Activated CD4-positive, alpha-beta T cell treated with anti-CD3 and anti-CD28 coated beads, Interleukin-2, amount 50 U/mL, for 16 hours (primary cell): Measurements from ENCODE around the gene FAM184B.
A peak's percentile ranks its signal among the peaks of the same experiment; 100 is the strongest.
"Not testable (repeated sequence)": the region's sequence is repeated elsewhere in the genome, so short reads cannot be mapped to it uniquely, and the experiment has no call there.

Experiments
- DNase-seq: peaks from one replicate; pipeline ENCODE4 v3.0.0-alpha.2; 2020

FAM184B gene

DNA sequence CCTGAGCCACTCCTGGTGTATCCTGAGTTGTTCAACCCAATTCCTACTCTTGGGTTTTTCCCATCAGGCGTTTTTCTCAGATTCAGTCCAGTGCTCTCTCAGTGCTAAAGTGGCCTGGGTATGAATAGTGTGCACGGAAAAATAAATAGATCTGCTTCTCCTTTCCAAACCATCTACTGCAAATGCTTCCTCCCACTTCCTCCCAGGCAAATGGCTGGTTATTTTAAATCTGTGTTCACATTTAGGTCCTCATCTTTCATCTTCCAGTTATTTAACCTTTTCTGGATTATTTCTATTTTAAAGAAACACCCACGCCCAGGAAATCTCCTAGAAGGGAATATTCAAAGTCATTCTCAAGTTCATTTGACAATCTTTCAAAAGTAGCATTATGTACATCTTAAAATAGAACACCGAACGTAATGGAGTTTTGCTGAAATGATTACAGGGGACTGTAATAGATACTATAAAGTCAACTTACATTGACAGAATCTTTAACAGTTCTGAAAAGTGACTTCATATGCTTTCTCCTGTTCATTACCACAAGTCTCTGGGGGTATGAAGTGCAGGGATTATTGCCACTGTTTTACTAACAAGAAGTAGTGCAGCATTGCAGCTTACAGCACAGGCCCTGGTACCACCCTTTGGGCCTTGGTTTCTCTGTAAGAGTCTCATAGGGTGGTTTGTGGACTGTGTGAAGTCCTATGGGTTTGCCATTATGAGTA, 100.7 kb downstream of the FAM184B start:
- DNase-seq: no peak

GRCh38 chr4:17670423-17670822, 111.0 kb downstream of the FAM184B start:
- DNase-seq: no peak

DNA sequence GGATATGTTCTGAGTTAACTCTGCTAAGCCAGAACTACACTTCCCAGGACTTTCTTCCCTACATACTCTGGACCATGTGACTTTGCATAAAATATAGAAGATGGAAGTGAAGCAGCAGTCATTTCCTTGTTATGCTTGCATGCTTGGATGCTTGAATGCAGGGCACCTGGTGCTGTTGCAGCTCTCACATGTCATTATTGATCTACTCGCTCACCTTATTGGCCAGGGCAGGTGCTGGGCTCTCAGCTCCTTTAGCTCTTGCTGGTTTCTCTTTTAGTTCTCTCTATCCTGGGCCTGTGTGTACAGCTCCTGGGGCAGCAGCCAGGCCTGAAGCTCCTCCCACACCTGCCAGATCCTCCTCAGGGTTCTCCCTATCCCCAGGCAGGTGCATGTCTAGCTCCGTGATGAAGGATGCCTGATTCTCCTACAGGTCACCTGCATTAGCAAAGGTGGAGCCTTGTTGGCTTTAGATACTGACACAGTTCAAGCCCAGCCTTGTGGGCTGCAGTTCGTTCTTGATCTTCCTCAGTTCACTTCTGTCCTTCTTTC, 113.7 kb downstream of the FAM184B start:
- no peak for DNase-seq

DNA sequence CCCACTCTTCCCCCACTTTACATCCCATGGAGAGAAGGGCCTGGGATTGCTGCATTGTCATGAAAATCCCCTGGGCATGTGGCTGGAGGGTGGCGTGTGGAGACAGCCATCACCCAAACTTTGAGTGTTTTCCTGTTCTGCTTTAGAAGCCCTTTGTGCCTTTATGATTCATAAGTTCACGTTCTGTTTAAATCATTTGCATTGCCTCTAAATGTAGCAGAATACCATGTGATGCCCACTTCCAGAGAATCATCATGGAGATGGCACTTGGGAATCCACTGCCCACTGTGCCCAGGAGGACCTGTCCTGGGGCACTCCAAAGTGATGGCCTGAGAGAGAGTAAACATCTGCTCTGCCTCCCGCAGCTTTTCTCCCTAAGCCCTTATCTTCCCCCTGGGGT, 114.2 kb downstream of the FAM184B start:
- DNase-seq: no peak

DNA sequence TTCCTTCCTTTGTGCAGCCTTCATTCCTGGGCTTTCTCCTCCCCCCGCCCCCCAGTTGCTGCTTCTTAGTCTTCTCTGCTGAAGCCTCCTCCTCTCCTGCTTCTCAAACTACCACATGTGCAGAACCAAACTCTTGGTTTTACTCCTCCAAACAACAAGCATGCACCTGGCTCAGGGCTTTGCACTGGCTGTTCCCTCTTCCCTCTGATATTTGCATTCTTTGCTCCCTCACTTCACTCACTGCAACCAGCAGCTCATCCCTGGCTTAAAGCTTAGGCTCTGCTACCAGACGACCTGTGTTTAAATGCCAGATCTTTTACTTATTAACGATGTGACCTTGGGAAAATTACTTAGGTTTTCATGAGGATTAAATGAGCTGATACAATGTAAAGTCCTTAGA, 115.6 kb downstream of the FAM184B start:
- no peak for DNase-seq

GRCh38 chr4:17665346-17665745, 116.1 kb downstream of the FAM184B start:
- DNase-seq: no peak

- DNase-seq: peak; percentile 10
Measured at GRCh38 chr4:17664755-17665154, 116.7 kb downstream of the FAM184B start.

DNA sequence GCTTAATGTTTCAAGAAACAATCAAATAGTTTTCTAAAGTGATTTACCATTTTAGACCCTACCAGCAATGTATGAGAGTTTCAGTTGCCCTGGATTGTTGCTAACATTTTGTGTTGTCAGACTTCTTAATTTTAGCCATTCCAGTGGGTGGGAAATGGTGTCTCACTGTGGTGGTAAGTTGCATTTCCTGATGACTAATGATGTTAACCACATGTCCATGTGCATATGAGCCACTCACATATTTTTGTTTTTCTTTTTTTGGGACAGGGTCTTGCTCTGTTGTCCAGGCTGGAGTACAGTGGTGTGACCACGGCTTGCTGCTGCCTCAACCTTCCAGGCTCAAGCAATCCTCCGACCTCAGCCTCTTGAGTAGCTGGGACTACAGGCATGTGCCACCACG, 118.7 kb downstream of the FAM184B start:
- peak; percentile 7 for DNase-seq

DNA sequence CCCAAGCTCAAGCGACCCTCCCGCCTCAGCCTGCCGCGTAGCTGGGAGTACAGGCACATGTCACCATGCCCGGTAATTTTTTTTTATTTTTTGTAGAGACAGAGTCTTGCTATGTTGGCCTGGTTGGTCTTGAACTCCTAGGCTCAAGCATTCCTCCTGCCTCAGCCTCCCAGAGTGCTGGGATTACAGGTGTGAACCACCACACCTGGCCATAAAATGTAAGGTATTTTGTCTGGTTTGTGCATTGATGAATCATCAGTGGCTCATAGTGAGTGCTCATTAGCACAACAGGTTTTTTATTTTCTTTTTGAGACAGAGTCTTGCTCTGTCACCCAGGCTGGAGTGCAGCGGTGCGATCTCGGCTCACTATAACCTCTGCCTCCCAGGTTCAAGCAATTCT, 122.2 kb downstream of the FAM184B start:
- not testable (repeated sequence) for DNase-seq

GRCh38 chr4:17657849-17658248, 123.6 kb downstream of the FAM184B start:
- no peak for DNase-seq

DNA sequence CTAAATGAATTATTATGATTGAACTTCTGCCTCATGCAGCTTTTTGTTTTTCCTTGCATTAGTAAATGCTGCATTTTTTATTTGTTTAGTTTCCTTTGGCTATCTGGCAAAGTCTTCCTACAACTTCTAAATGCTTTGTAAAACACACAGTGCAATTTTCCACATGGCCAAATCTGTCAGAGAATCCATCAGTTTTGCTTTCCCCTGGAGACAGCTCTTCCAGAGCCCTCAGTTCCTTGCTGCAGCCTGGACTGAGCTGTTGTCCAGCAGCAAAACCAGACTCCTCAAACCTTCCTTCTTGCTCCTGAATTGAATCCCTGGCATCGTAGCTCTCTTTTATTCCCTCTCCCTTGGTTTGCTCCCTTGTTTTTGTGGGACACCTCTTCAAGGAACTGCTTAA, 124.3 kb downstream of the FAM184B start:
- DNase-seq: no peak

DNA sequence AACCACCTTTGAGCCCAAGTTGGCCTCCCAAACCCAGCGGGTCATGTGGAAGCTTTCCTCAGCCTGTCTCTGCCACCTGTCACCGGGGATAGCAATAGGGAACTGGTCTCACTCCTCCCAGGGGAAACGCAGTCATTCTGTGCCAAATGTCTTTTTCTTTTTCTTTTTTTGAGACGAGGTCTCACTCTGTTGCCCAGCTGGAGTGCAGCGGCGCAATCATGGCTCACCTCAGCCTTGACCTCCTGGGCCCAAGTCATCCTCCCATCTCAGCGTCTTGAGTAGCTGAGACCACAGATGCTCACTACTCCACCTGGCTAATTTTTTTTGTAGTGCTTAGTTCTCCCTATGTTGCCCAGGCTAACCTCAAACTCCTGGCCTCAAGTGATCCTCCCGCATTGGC, 126.7 kb downstream of the FAM184B start:
- DNase-seq: no peak

DNA sequence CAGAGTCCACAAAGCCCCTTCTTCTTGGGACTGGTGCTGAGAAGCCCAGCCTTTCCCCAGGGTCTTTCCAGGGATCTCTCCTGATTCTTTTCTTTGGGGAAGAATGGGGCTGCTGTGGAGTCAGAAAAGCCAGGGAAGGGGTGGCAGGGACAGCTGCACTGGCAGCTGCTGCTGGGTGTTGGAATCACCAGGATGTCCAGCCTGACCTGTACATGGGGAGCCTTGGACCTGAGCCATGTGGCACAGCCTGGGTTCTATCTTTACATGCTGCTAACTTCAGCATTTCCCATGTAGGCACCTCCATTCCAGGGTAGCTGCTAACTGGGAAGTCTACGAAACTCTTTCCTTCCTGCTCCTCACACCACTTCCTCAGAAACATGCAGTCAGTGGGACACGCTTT, 131.0 kb downstream of the FAM184B start:
- no peak for DNase-seq

- no peak for DNase-seq
Measured at GRCh38 chr4:17647927-17648326, 133.5 kb downstream of the FAM184B start.

DNA sequence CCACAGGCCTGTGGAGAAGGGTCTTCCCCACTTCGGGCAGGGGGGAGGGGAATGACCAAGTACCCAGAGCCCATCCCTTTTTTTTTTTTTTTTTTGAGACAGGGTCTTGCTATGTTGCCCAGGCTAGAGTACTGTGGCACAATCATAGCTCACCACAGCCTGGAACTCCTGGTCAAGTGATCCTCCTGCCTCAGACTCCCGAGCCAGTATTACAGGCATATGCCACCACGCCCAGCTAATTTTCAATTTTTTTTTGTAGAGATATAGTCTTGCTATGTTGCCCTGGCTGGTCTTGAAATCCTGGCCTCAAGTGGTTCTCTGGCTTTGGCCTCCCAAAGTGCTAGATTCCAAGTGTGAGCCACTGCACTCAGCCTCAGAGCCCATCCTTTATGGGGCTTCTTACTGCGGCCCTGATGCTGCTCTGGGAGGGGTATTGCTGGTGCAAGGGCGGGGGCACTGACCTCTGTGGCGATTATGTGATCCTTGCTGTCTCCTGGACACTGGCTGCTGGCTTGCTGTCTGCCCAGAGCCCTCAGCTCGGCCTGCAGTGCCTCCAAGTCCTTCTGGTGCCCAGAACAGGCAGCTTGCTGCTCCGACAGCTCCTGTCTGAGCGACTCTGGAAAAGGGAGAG, 134.1 kb downstream of the FAM184B start:
- DNase-seq: no peak

GRCh38 chr4:17646693-17647092, 134.7 kb downstream of the FAM184B start:
- DNase-seq: no peak

- DNase-seq: no peak
Measured at GRCh38 chr4:17642398-17642783, 139.0 kb downstream of the FAM184B start.

- no peak for DNase-seq
Measured at GRCh38 chr4:17639136-17639535, 142.3 kb downstream of the FAM184B start.

- peak; percentile 70 for DNase-seq
Measured at GRCh38 chr4:17636696-17637622, 144.5 kb downstream of the FAM184B start.

DNA sequence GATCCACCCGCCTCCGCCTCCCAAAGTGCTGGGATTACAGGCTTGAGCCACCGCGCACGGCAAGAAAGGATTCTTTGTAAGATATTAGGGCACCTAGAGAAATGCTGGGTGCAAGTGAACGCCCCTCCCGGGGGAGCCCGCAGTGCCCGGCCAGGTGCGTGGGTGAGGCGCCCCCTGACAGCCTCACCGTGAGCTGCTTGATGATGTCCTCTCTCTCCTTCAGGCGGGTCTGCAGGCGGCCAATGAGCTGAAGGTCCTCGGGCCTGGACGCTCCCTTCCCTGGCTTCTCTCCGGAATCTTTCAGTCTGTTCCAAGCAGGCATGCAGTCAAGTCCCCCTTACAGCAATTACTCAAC, 145.1 kb downstream of the FAM184B start:
- DNase-seq: no peak

DNA sequence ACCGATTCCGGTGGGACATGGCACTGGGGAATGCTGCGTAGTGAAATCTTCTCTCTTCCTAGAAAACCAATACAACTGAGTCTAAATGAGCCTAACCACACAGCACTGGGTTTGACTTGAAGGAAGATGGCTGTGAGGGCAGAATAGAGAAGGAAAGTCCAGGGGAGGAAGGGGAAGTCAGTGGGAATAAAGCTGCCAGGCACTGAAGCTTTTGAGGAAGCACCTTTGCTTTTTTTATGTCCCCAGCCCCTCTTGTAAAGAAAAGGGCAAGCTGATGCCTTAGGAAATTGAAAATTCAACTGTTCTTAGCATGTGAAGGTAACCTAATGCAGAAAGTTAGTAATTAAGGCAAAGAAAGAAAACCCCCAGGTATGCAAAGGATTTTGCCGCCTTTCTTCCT, 146.4 kb downstream of the FAM184B start:
- no peak for DNase-seq

DNA sequence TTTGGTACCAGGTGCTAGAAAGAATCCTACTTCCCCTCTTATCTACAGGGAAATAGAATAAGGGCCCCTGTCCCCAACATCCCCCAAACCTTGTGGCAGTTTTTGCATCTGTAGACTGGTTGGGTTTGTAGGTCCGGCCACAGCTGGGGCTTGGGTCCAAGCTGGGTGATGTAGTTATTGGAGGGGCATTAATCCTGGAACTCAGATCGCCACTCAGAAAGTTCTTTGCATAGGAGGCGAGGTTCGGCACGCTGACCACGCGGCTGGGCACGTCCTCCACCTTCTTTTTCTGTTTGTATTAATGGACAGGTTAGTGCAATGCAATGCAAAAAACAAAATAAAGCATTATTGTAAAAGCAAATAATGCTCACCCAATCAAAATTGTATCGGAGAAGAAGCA, 147.8 kb downstream of the FAM184B start:
- no peak for DNase-seq

GRCh38 chr4:17630228-17630627, 151.2 kb downstream of the FAM184B start:
- DNase-seq: no peak

DNA sequence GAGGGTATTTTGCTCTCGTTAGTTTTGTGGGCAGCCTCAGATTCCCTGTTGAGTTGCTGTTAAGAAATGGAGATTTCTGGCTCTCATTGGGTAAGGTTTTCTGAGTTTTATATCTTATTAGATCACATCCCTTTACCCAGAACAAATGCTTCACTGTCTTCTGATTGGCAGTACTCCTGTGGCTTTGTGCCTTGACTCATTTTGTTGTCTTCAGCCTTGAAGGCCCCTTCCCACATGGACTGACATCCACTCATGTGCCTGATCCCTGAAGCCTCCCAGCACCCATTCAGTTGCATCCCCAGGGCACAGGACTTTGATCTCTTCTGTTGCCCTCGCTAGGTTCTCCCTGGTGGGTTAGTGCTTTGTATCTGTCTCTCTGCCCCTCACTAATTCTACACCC, 156.6 kb downstream of the FAM184B start:
- no peak for DNase-seq
